ENCODE data around the gene NFIB. TPM values are rescaled to one million over a fixed set of nuclear protein-coding genes. Genes with fewer than 3 reads are reported as not detected.

NFIB gene
- total and polyA plus RNA-seq, 2 of the 8 experiments (the other 6 are each of a cell fraction or from before 2014, with no cell fraction given) = 2.6 to 13.1 TPM

DNA sequence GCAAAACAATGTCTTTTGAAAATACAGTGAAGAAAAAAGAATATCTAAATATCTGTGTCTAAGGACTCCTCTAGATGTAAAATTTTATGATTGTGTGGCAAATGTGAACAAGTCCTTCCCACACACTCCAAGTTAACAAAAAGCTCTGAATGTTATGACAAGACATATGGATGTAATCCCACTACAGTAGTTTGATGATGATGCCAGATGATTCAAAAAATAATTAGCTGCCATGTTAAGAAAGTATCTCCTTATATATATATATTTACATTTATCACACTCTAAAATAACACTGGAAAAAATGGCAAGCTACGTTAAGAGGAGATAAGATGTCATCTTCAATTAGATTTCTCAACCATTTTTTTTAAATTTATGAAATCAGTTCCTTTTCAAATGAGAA is 178.5 kb downstream of the NFIB start (continued):
- no peak for TF ChIP-seq ASH2L (IDR thresholded peaks at IDR 0.05; ENCODE audit: low read length)
- TF ChIP-seq FOSL1 (IDR thresholded peaks at IDR 0.05; ENCODE audit: insufficient read depth, low read depth, low read length) = no peak
